Breast epithelium (tissue), 3 donors: ENCODE results near the gene LPAR3.

Experiments
- CTCF ChIP-seq, 3 donors: fragments of 450-650 bp; IDR thresholded peaks; one replicate each; pipeline ENCODE4 v1.5.1; 2016 to 2017; ENCODE audit warnings: antibody characterized with exemption in 3 of 3, mild to moderate bottlenecking in 3 of 3, moderate library complexity in 3 of 3
- POLR2A ChIP-seq: fragments of 450-650 bp; IDR thresholded peaks from one replicate; pipeline ENCODE4 v1.6.1; 2016; ENCODE audit warnings: antibody characterized with exemption, mild to moderate bottlenecking, moderate library complexity
- POLR2AphosphoS5 ChIP-seq, 3 donors: sonication (generic); formaldehyde crosslinking; IDR thresholded peaks; one replicate each; pipeline ENCODE4 v1.6.1; 2017; ENCODE audit warnings: antibody characterized with exemption in 3 of 3

GRCh38 chr1:84873366-84873765 is 19.6 kb downstream of the LPAR3 start:
- TF ChIP-seq CTCF (IDR thresholded peaks at IDR 0.05), result no peak
- TF ChIP-seq POLR2A, result no peak
- no peak for TF ChIP-seq POLR2AphosphoS5 (IDR thresholded peaks at IDR 0.05)
